ENCODE measurements around the gene CEACAM21.

CEACAM21 gene

GRCh38 chr19:41575998-41576397, at the start of gene CEACAM21:
Gene CEACAM21, plus strand, starts transcription at chr19:41576166. Its CDS starts 109 bp downstream, at chr19:41576275.
- DNase-seq (ENCODE audit: low read depth in 2 of 2): no peak

DNA sequence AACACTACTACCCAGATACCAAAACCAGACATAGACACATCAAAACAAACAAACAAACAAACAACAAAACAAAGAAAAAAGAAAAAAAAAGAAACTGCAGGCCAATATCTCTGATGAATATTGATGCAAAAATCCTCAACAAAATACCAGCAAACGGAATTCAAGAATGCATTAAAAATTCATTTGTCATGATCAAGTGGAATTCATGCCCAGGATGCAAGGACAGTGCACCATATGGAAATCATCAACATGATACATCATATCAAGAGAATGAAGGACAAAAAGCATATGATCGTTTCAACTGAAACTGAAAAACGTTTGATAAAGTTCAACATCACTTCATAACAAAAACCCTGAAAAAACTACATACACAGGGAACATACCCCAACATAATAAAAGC, 48.9 kb upstream of the CEACAM21 start:
- no peak for DNase-seq (ENCODE audit: low read depth in 2 of 2)

- DNase-seq (ENCODE audit: low read depth in 2 of 2): no peak
Observed at GRCh38 chr19:41528106-41528505, 47.9 kb upstream of the CEACAM21 start.

DNA sequence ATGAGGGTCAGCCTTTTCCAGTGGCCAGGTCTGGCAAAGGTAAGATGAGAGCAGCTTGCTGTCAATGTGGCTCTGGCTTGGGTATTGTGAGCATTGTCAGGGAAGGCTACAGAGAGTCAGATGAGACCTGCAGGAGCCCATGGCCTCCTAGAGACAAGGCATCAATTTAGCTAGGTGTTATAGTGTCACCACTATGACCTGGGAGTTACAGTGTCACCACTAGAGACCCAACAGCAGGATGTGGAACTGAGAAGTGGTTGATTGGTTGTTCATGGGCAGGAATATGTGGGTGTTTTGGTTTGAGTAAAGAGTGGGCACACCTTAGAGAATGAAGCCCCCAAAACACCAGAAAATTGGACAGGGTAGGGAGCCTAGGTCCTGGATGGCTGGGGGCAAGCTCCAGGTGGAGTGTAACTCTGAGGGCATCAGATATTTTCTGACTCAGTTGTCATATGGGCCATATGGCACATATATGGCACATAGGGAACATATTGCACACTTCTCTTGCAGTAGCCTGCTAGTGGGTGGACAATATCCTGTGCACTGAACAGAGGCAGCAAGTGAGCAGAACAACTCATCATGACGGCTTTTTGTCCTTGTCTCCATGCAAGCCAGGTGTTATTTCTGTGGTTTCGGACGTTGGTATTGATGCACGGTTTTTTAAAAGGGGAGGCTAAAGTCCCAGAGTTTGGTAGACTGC, 46.3 kb upstream of the CEACAM21 start:
- DNase-seq (ENCODE audit: low read depth in 2 of 2): no peak

DNA sequence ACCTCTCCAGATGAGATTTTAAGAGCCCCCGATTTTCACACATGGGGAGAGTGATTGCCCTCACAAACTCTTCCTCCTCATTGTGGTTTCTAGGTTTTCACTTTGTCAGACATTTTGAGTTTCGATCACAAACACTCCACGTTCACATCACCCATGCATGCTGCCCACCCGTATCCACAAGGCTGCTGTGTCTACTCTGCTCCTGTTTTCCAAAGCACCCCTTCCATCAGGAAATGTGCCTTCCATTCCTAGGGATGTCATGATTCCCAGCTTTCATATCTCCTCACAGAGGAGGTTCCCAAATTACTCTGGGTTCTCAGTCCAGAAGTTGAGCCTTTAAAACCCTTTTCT, 45.8 kb upstream of the CEACAM21 start:
- no peak for DNase-seq (ENCODE audit: low read depth in 2 of 2)

- DNase-seq (ENCODE audit: low read depth in 2 of 2): no peak
Observed at GRCh38 chr19:41530761-41531301, 45.1 kb upstream of the CEACAM21 start.

DNA sequence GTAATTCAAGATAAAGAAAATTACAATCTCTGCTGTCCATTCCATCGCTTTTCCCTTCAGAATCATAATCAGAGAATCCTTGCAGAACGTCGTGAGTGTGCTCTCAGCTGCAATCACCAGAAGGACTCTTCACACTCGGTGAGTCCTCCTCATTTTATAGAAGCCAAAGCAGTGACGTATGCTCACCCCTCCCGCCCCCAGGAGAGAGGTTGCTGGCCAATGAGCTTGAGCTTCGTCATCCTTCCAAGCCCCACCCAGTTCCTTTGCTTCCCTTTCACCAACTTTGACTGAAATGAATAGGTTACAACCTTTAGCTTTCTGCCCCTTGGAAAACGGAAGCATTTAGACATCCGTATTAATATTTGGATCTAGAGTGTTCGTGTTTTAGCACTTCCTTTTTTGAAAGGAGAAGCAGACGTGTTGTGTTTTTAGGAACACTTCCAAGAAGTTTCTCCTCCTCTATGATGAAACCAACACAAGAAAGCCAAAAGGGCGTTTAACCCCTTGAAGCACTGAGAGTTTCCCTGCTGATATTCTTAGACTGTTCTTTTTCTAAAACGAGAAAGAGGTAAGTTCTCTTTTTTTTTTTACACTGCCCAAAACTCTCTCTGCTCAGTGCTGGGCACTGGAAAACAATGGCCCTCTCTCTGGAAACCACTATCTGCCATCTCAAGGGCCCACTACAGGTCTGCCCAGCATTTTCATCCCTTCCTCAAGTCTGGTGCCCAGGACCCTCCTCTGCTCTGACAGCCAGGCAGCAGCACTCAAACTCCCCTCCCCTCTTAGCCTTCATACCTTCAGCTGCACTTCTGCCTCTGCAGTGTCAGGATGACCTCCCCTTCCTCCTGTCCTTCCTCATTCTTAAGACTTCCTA, 44.3 kb upstream of the CEACAM21 start:
- peak; percentile 68 to 75 for DNase-seq (ENCODE audit: low read depth in 2 of 2)

DNA sequence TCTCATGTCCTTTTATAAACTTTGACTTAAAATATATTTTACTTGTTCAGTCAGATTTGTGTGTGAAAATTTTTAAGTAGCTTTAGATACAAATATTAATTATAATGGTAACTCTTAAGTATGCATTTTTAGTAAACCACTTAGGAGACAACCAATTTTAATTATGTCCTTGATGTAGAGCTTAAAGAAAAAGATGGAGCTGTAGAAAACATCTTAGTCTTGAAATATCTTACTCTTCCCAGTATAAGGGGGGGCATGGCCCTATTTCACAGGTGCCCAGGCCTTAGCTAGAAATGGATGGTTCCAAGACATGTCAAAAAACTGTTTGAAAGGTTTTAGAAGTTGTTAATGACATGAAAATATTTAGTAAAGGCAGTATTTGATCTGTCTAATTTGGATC, 43.4 kb upstream of the CEACAM21 start:
- DNase-seq (ENCODE audit: low read depth in 2 of 2): no peak

- no peak for DNase-seq (ENCODE audit: low read depth in 2 of 2)
Observed at GRCh38 chr19:41533671-41534215, 42.2 kb upstream of the CEACAM21 start.

GRCh38 chr19:41535029-41535622, 40.8 kb upstream of the CEACAM21 start:
- DNase-seq (ENCODE audit: low read depth in 2 of 2): no peak

DNA sequence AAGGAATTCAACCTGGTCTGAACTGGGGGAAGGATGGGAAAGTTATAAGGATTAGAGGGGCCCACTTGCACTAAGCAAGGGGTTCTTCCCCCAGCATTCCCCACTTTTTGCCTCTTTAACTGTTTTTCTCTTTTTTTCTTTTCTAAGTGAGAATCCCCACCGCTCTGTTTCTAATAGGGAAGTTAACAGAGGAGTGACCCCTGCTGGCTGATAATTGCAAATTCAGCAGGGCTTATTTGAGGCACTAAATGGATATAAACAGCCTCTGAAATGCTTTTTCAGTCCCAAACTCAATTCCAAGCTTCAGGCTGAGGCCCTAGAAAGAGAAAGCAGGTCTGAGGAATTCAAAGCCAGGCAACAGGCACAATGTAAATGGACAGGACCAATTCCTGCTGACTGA, 38.2 kb upstream of the CEACAM21 start:
- DNase-seq (ENCODE audit: low read depth in 2 of 2): no peak

DNA sequence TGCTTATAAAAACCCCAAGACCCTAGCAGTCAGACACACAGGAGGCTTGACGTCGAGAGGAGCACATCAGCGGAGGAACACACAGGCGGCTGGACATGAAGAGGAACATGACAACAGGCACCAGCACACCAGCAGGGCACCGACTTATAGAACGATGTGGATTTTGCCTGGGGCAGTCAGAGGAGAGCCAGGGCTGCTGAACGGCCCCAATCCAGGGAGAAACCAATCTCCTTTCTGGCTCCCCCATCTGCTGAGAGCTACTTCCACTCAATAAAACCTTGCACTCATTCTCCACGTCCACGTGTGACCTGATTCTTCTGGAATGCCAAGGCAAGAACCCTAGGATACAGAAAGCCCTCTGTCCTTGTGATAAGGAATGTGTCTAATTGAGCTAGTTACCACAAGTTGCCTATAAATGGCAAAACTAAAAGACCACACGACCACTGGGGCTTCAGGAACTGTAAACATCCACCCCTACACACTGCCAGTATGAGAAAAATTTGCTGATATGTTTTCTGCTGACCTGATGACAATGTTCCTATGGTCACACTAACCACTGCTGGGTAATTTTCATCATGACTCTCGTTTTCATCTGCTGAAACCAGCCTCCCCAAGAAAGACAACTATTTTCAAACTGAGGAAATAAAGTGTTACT, 35.8 kb upstream of the CEACAM21 start:
- no peak for DNase-seq (ENCODE audit: low read depth in 2 of 2)

DNA sequence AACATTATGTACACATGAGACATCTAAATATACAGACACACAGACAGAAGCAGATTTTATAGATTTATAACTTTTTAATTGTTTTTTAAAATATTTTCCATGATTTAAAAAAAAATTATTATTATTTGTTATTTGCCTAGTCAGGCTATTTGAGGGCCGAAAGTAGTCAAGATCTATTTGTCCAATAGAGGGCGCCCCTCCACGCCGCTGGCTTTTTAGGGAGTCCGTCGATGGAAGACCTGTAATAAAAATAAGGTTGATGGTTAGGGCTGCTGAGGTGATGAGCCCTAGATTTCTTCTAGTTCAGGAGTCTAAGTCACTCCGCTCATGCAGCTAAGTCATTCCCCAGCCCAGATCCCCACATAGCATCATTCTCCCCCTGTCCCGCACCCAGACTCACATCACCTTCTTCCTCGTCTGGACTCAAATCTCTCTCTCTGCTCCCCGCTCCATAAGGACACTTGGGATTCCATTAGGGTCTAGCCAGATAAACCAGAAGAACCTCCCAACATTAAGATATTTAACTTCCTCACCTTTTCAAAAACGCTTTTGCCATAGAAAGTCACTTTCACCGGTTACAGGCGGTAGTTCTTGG, 33.9 kb upstream of the CEACAM21 start:
- DNase-seq (ENCODE audit: low read depth in 2 of 2): peak; percentile 63 to 73

- no peak for DNase-seq (ENCODE audit: low read depth in 2 of 2)
Observed at GRCh38 chr19:41542622-41543021, 33.3 kb upstream of the CEACAM21 start.

- no peak for DNase-seq (ENCODE audit: low read depth in 2 of 2)
Observed at GRCh38 chr19:41543582-41543981, 32.4 kb upstream of the CEACAM21 start.

- DNase-seq (ENCODE audit: low read depth in 2 of 2): no peak
Observed at GRCh38 chr19:41545547-41545946, 30.4 kb upstream of the CEACAM21 start.

GRCh38 chr19:41546386-41546789, 29.6 kb upstream of the CEACAM21 start:
- DNase-seq (ENCODE audit: low read depth in 2 of 2): no peak

- DNase-seq (ENCODE audit: low read depth in 2 of 2): no peak
Observed at GRCh38 chr19:41546961-41547360, 29.0 kb upstream of the CEACAM21 start.

GRCh38 chr19:41547569-41547968, 28.4 kb upstream of the CEACAM21 start:
- no peak for DNase-seq (ENCODE audit: low read depth in 2 of 2)

DNA sequence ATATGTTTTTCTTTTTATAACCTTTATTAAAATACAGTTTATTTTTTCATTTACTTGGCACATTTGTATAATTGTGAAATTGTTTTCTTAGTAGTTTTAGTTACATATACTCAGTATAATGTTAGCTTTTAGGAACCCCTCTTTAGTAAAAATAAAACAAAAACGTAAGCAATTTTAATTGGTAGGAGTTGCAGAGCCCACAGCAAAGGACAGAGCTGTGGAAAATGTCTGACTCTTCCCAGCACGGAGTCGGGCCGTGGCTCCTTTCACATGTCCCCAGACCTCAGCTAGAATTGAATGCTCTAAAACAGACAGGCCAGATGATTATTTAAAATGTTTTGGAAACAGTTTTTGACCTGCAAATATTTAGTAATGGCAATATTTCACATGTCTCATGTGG, 27.9 kb upstream of the CEACAM21 start:
- DNase-seq (ENCODE audit: low read depth in 2 of 2): no peak

DNA sequence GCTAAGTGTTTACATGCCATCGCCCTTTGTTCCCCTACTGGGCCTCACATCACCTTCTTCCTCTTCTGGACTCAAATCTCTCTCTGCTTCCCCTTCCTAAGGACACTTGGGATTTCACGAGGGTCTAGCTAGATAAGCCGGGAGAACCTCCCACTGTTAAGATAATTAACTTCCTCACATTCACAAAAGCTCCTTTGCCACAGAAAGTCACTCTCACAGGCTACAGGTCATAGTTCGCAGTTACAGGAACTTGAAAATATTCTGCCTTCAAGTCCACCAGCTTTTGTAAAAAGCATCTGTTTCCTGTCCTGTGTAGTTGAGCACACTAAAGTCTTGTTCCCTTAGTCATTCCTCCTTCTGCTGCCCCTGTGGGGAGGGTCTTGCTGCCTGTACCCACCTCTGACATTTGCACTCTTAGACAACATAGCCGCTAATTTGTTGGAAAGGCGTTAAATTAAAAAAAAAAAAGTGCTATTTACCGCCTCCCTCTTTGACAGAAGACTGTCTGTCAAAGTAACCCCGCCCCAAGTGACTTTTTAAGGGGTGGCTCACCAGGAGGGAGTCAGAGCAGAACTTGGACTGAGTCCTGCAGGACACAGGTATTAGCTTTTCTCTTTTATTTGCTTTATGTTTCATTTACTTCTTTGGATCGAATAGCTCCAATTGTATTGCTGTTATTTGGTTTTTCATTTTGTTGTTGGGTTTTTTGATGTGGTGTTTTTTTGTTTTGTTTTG, 26.8 kb upstream of the CEACAM21 start:
- peak; percentile 51 to 56 for DNase-seq (ENCODE audit: low read depth in 2 of 2)
